Measurements from ENCODE around the gene UVSSA.

DNA sequence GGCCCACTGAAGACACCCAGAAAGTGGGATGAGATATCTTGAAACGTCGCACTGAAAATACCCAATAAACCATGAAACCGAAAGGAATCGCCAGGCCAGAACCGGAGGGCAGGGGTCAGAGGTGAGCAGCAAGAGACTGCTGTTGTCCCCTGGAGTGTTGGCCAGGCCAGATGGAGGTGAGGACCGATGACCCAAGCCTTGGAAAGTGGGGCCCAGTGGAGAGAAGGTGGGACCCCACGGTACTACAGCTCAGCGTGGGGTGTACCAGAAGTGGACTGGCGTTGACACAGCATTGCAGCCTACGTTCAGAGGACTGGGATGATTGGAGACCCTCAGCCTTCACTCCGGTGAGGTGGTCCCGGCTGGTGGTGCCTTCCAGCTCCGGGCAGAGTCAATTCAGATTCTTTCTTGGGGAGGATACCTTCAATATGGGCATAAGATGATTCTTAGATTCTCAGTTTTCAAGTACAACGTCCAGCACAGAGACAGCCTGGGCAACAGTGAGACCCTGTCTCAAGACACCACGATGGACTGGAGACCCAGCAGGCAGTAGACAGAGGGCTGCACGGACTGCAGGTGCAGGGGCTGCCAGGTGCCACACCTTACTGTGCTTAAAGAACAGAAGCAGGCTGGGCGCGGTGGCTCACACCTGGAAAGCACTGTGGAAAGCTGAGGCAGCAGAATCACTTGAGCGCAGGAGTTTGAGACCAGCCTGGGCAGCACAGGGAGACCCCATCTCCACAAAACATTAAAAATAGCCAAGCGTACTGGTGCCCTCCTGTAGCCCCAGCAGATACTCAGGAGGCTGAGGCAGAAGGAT, 34.0 kb upstream of the UVSSA start:
- TF ChIP-seq, protein P1, sequence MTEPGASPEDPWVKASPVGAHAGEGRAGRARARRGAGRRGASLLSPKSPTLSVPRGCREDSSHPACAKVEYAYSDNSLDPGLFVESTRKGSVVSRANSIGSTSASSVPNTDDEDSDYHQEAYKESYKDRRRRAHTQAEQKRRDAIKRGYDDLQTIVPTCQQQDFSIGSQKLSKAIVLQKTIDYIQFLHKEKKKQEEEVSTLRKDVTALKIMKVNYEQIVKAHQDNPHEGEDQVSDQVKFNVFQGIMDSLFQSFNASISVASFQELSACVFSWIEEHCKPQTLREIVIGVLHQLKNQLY (CRISPR knock-in tag; IDR thresholded peaks at IDR 0.05), result no peak
- TF ChIP-seq MXD4 (CRISPR knock-in tag; IDR thresholded peaks at IDR 0.05; ENCODE audit: borderline replicate concordance) (no peak), NR2C2 (CRISPR knock-in tag; IDR thresholded peaks at IDR 0.05) (no peak), ZNF121 (CRISPR knock-in tag; IDR thresholded peaks at IDR 0.05) (no peak), CREB1 (CRISPR knock-in tag; IDR thresholded peaks at IDR 0.05) (no peak), ETV6 (CRISPR knock-in tag; IDR thresholded peaks at IDR 0.05) (no peak), NR1H2 (CRISPR knock-in tag; IDR thresholded peaks at IDR 0.05) (no peak), ESRRA (CRISPR knock-in tag; IDR thresholded peaks at IDR 0.05; ENCODE audit: borderline replicate concordance) (no peak), RELA (CRISPR knock-in tag; IDR thresholded peaks at IDR 0.05; ENCODE audit: borderline replicate concordance) (no peak), EMX1 (CRISPR knock-in tag; IDR thresholded peaks at IDR 0.05) (no peak), ZNF416 (CRISPR knock-in tag; IDR thresholded peaks at IDR 0.05) (no peak)
- TF ChIP-seq, protein P2, sequence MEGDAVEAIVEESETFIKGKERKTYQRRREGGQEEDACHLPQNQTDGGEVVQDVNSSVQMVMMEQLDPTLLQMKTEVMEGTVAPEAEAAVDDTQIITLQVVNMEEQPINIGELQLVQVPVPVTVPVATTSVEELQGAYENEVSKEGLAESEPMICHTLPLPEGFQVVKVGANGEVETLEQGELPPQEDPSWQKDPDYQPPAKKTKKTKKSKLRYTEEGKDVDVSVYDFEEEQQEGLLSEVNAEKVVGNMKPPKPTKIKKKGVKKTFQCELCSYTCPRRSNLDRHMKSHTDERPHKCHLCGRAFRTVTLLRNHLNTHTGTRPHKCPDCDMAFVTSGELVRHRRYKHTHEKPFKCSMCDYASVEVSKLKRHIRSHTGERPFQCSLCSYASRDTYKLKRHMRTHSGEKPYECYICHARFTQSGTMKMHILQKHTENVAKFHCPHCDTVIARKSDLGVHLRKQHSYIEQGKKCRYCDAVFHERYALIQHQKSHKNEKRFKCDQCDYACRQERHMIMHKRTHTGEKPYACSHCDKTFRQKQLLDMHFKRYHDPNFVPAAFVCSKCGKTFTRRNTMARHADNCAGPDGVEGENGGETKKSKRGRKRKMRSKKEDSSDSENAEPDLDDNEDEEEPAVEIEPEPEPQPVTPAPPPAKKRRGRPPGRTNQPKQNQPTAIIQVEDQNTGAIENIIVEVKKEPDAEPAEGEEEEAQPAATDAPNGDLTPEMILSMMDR (IDR thresholded peaks at IDR 0.05), result no peak
- TF ChIP-seq, protein P3, sequence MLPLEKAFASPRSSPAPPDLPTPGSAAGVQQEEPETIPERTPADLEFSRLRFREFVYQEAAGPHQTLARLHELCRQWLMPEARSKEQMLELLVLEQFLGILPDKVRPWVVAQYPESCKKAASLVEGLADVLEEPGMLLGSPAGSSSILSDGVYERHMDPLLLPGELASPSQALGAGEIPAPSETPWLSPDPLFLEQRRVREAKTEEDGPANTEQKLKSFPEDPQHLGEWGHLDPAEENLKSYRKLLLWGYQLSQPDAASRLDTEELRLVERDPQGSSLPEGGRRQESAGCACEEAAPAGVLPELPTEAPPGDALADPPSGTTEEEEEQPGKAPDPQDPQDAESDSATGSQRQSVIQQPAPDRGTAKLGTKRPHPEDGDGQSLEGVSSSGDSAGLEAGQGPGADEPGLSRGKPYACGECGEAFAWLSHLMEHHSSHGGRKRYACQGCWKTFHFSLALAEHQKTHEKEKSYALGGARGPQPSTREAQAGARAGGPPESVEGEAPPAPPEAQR (CRISPR knock-in tag; IDR thresholded peaks at IDR 0.05), result no peak
